Activated T-cell treated with anti-CD3 and anti-CD28 coated beads for 1 hour (primary cell): ENCODE data around the gene RNU6-1.

Experiments
- DNase-seq: peaks from one replicate; pipeline ENCODE4 v3.0.0-alpha.2; 2020; ENCODE audit warnings: low read depth

The RNU6-1 gene

GRCh38 chr15:67832897-67833709, 6.7 kb downstream of the RNU6-1 start:
- DNase-seq: no peak

GRCh38 chr15:67832031-67832551, 7.8 kb downstream of the RNU6-1 start:
- DNase-seq: no peak

- DNase-seq: no peak
Observed at GRCh38 chr15:67831363-67831762, 8.5 kb downstream of the RNU6-1 start.

GRCh38 chr15:67829647-67830504, 10.0 kb downstream of the RNU6-1 start:
- DNase-seq: no peak

GRCh38 chr15:67828969-67829646, 10.7 kb downstream of the RNU6-1 start:
- DNase-seq: no peak

- no peak for DNase-seq
Observed at GRCh38 chr15:67828278-67828968, 11.4 kb downstream of the RNU6-1 start.

- DNase-seq: no peak
Observed at GRCh38 chr15:67827562-67828277, 12.1 kb downstream of the RNU6-1 start.

- DNase-seq: no peak
Observed at GRCh38 chr15:67826717-67827561, 12.9 kb downstream of the RNU6-1 start.

GRCh38 chr15:67825881-67826716, 13.7 kb downstream of the RNU6-1 start:
- DNase-seq: no peak

- no peak for DNase-seq
Observed at GRCh38 chr15:67824976-67825880, 14.6 kb downstream of the RNU6-1 start, which contains the start of gene SKOR1. Gene SKOR1 (plus strand): TSS chr15:67825509. CDS start chr15:67825603, 94 bp downstream.

- no peak for DNase-seq
Observed at GRCh38 chr15:67824197-67824968, 15.5 kb downstream of the RNU6-1 start.

GRCh38 chr15:67823314-67824196, 16.3 kb downstream of the RNU6-1 start:
- DNase-seq: no peak

- DNase-seq: no peak
Observed at GRCh38 chr15:67822537-67823313, 17.1 kb downstream of the RNU6-1 start.

- no peak for DNase-seq
Observed at GRCh38 chr15:67821784-67822440, 17.9 kb downstream of the RNU6-1 start.
